PC-3 (cell line): ENCODE results near the gene MELK.

Source experiments
- CTCF ChIP-seq: fragments of 300-600 bp; sonication (generic); conservative IDR thresholded peaks from 2 replicates; pipeline ENCODE4 v1.5.1; 2017; ENCODE audit warnings: antibody characterized with exemption, low read depth, mild to moderate bottlenecking, low read length
- EZH2 ChIP-seq: fragments of 300-600 bp; sonication (generic); IDR thresholded peaks from one replicate; pipeline ENCODE4 v1.6.1; 2017; ENCODE audit warnings: antibody characterized with exemption, mild to moderate bottlenecking, low read length; ENCODE audit not compliant: unreplicated experiment

- TF ChIP-seq CTCF = no peak
- TF ChIP-seq EZH2 = no peak
Measured at GRCh38 chr9:36676778-36677485, 104.2 kb downstream of the MELK start.
